Dermis blood vessel endothelial cell (primary cell): ENCODE data around the gene UPF1. TPM values are rescaled to one million over a fixed set of nuclear protein-coding genes. Genes with fewer than 3 reads are reported as not detected.

ENCODE experiments used
- total RNA-seq: library from RNA; depleted of rRNA; stranded (reverse); fragments of >200 nt; gene quantifications from 2 replicates; pipeline ENCODE4 v1.2.3, GENCODE V29; 2014

The UPF1 gene
- total RNA-seq, 1 donor from 2014 or later, result 100 TPM

Other genes with a start within 250 kb of the UPF1 start
- gene REX1BD, start 243.2 kb upstream of the UPF1 start, total RNA-seq, result 75.5 and 91.2 TPM in 2 replicates
- gene CRLF1, start 225.2 kb upstream of the UPF1 start, total RNA-seq, result not detected in 2 replicates
- gene TMEM59L, start 219.1 kb upstream of the UPF1 start, total RNA-seq, result under 0.01 TPM in 1 of 2 replicates, not detected in the other
- gene KLHL26, start 194.9 kb upstream of the UPF1 start, total RNA-seq, result 1.9 and 9.1 TPM in 2 replicates
- 1.2 and 1.8 TPM in 2 replicates for gene CRTC1, start 148.3 kb upstream of the UPF1 start, total RNA-seq
- gene COMP, start 40.7 kb upstream of the UPF1 start, total RNA-seq, result not detected in 2 replicates
- gene CERS1, start 64.2 kb downstream of the UPF1 start, total RNA-seq, result 1.0 and 1.3 TPM in 2 replicates
- 215 TPM in 2 replicates for gene COPE, start 87.4 kb downstream of the UPF1 start, total RNA-seq
- gene DDX49, start 87.8 kb downstream of the UPF1 start, total RNA-seq, result 57.9 and 63.5 TPM in 2 replicates
- gene HOMER3, start 109.3 kb downstream of the UPF1 start, total RNA-seq, result 128 and 272 TPM in 2 replicates
- gene SUGP2, start 201.6 kb downstream of the UPF1 start, total RNA-seq, result 22.0 and 24.8 TPM in 2 replicates
- gene ARMC6, start 201.6 kb downstream of the UPF1 start, total RNA-seq, result 50.2 and 72.1 TPM in 2 replicates
- gene SLC25A42, start 232.0 kb downstream of the UPF1 start, total RNA-seq, result 4.4 and 4.5 TPM in 2 replicates